Measurements from ENCODE around the gene AKAP13. TPM values are rescaled to one million over a fixed set of nuclear protein-coding genes. Genes with fewer than 3 reads are reported as not detected.

The AKAP13 gene
- polyA plus RNA-seq, 1 donor from 2014 or later, result 10.0 TPM

- Histone ChIP-seq H4K20me1 (ENCODE audit: insufficient read depth) (no peaks in the 10 kb centered on the region), H3K27me3 (ENCODE audit: insufficient read depth, low read depth, low read length) (no peaks in the 10 kb centered on the region), H3K9me3 (ENCODE audit: low read length) (no peaks in the 10 kb centered on the region), H3K36me3 (ENCODE audit: insufficient read depth, low read length) (no peaks in the 10 kb centered on the region), H3K79me2 (replicated peaks; ENCODE audit: insufficient read depth, low read length) (peaks cover 37% of the 10 kb centered on the region), H3K9ac (ENCODE audit: low read length) (peak overlapping the region; percentile 65), H3K9me2 (ENCODE audit: insufficient read depth, low read length) (no peaks in the 10 kb centered on the region), H3K27ac (ENCODE audit: low read length) (peak overlapping the region; percentile 73), H3K4me2 (ENCODE audit: low read length) (peak overlapping the region; percentile 78), H2AFZ (ENCODE audit: low read depth, low read length) (peak overlapping the region; percentile 47), H3F3A (ENCODE audit: insufficient read depth, low read length, poor library complexity, severe bottlenecking) (no peaks in the 10 kb centered on the region), H3K4me3 (ENCODE audit: low read length) (peak overlapping the region; percentile 63)
- TF ChIP-seq EP300 (conservative IDR thresholded peaks at IDR 0.05; ENCODE audit: poor library complexity, severe bottlenecking), result no peak
- TF ChIP-seq TAF1 (IDR thresholded peaks at IDR 0.05; ENCODE audit: low read depth), result no peak
- TF ChIP-seq EZH2 (IDR thresholded peaks at IDR 0.05; ENCODE audit: borderline replicate concordance, insufficient read depth, low read length, poor library complexity, severe bottlenecking), result no peak
- no peak for TF ChIP-seq RAD21 (conservative IDR thresholded peaks at IDR 0.05)
- TF ChIP-seq SMC3 (conservative IDR thresholded peaks at IDR 0.05; ENCODE audit: poor library complexity), result no peak
- TF ChIP-seq POLR2AphosphoS5 (IDR thresholded peaks at IDR 0.05), result peak; percentile 28
- no peak for TF ChIP-seq REST (IDR thresholded peaks at IDR 0.05; ENCODE audit: borderline replicate concordance)
- TF ChIP-seq MXI1 (conservative IDR thresholded peaks at IDR 0.05; ENCODE audit: poor library complexity, severe bottlenecking), result no peak
- no peak for TF ChIP-seq CTCF (IDR thresholded peaks at IDR 0.05; ENCODE audit: poor library complexity, severe bottlenecking)
Measured at GRCh38 chr15:85618956-85619491, 238.6 kb downstream of the AKAP13 start.

- Histone ChIP-seq H3K27me3 (ENCODE audit: insufficient read depth, low read depth, low read length) (no peaks in the 10 kb centered on the region), H3K4me2 (ENCODE audit: low read length) (peak overlapping the region; percentile 78), H3K9ac (ENCODE audit: low read length) (peak overlapping the region; percentile 65), H3K9me2 (ENCODE audit: insufficient read depth, low read length) (no peaks in the 10 kb centered on the region), H3K4me3 (ENCODE audit: low read length) (peak overlapping the region; percentile 63), H2AFZ (ENCODE audit: low read depth, low read length) (peak overlapping the region; percentile 47), H3F3A (ENCODE audit: insufficient read depth, low read length, poor library complexity, severe bottlenecking) (no peaks in the 10 kb centered on the region), H3K9me3 (ENCODE audit: low read length) (no peaks in the 10 kb centered on the region), H3K79me2 (replicated peaks; ENCODE audit: insufficient read depth, low read length) (peaks cover 40% of the 10 kb centered on the region), H3K36me3 (ENCODE audit: insufficient read depth, low read length) (no peaks in the 10 kb centered on the region), H3K27ac (ENCODE audit: low read length) (peak overlapping the region; percentile 73), H4K20me1 (ENCODE audit: insufficient read depth) (no peaks in the 10 kb centered on the region)
- TF ChIP-seq REST (IDR thresholded peaks at IDR 0.05; ENCODE audit: borderline replicate concordance) (no peak), MXI1 (conservative IDR thresholded peaks at IDR 0.05; ENCODE audit: poor library complexity, severe bottlenecking) (no peak), EZH2 (IDR thresholded peaks at IDR 0.05; ENCODE audit: borderline replicate concordance, insufficient read depth, low read length, poor library complexity, severe bottlenecking) (no peak), TAF1 (IDR thresholded peaks at IDR 0.05; ENCODE audit: low read depth) (no peak), SMC3 (conservative IDR thresholded peaks at IDR 0.05; ENCODE audit: poor library complexity) (no peak), CTCF (IDR thresholded peaks at IDR 0.05; ENCODE audit: poor library complexity, severe bottlenecking) (no peak), POLR2AphosphoS5 (IDR thresholded peaks at IDR 0.05) (no peak), RAD21 (conservative IDR thresholded peaks at IDR 0.05) (no peak), EP300 (conservative IDR thresholded peaks at IDR 0.05; ENCODE audit: poor library complexity, severe bottlenecking) (no peak)
Measured at GRCh38 chr15:85619992-85620689, 239.7 kb downstream of the AKAP13 start.

All from neural cell (in vitro differentiated cells).